ENCODE data around the gene CA5A. TPM values are rescaled to one million over a fixed set of nuclear protein-coding genes. Genes with fewer than 3 reads are reported as not detected.
A peak's percentile ranks its signal among the peaks of the same experiment; 100 is the strongest.

Gene CA5A
- total and polyA plus RNA-seq, 2 experiments from 2014 or later: not detected

DNA sequence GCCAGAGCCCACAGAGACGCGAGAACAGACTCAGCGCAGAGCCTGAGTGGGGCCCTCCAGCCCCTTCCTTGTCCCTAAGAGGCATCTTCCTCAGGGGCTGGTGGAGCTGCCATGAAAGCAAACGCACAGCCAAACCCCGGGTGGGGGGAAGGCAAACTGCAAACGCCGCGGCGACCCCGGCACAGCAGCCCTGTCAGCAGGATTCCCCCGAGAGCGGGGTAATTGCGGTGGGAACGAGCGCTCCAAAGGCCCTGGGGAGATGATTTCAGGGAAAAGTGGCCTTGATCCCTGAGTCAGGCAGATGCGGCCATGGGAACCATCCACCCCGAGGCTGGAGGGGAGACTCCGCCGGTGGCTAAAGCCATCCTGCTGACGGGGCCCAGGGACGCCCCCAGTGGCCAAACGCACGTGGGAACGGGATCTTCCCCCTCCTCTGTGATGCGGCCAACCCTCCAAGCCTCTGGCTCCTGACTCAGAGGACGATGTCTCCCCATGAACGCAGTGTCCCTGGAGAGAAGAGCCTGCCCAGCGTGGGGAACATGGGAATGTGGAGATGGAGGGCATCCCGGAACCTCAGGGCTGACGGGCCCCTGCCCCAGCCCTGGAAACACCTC is 92.1 kb downstream of the CA5A start:
- peaks cover 81% of the 10 kb centered on the region for H3K79me2 ChIP-seq (replicated peaks; ENCODE audit: insufficient read depth)
- peak overlapping the region; percentile 69; the same call in 1 of the 2 replicates for H3K27ac ChIP-seq (ENCODE audit: low read depth)
- TF ChIP-seq, protein P1, sequence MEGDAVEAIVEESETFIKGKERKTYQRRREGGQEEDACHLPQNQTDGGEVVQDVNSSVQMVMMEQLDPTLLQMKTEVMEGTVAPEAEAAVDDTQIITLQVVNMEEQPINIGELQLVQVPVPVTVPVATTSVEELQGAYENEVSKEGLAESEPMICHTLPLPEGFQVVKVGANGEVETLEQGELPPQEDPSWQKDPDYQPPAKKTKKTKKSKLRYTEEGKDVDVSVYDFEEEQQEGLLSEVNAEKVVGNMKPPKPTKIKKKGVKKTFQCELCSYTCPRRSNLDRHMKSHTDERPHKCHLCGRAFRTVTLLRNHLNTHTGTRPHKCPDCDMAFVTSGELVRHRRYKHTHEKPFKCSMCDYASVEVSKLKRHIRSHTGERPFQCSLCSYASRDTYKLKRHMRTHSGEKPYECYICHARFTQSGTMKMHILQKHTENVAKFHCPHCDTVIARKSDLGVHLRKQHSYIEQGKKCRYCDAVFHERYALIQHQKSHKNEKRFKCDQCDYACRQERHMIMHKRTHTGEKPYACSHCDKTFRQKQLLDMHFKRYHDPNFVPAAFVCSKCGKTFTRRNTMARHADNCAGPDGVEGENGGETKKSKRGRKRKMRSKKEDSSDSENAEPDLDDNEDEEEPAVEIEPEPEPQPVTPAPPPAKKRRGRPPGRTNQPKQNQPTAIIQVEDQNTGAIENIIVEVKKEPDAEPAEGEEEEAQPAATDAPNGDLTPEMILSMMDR (conservative IDR thresholded peaks at IDR 0.05; ENCODE audit: low read depth in 2 of 2): peak; percentile 46 to 62
- TF ChIP-seq REST (IDR thresholded peaks at IDR 0.05; ENCODE audit: unreplicated experiment) (no peak), POLR2AphosphoS5 (IDR thresholded peaks at IDR 0.05; ENCODE audit: low read depth) (peak; percentile 14; the same call in 1 of the 2 replicates)
- Mint-ChIP-seq H3K27ac (peak overlapping the region; percentile 84; the same call in 1 of the 2 replicates), H3K4me1 (peaks cover 26% of the 10 kb centered on the region), H3K27me3 (ENCODE audit: insufficient read depth, low read depth, poor library complexity) (peaks cover 15% of the 10 kb centered on the region), H3K9me3 (no peaks in the 10 kb centered on the region), H3K36me3 (ENCODE audit: low read depth) (peaks cover 58% of the 10 kb centered on the region), H3K4me3 (no peak overlapping the region)
- peaks cover 14% of the 10 kb centered on the region for H3F3A ChIP-seq (replicated peaks; ENCODE audit: low read depth)
- peaks cover 20% of the 10 kb centered on the region for H3K36me3 ChIP-seq (ENCODE audit: insufficient read depth)
- no peak overlapping the region for H3K4me2 ChIP-seq
- H3K4me3 ChIP-seq: no peak overlapping the region
- peak; percentile 76 for DNase-seq (ENCODE audit: low spot score)
- H3K27me3 ChIP-seq (ENCODE audit: insufficient read depth): no peaks in the 10 kb centered on the region
- H4K20me1 ChIP-seq (replicated peaks; ENCODE audit: insufficient read depth): peaks cover 20% of the 10 kb centered on the region
- H3K9me2 ChIP-seq (ENCODE audit: insufficient read depth): no peaks in the 10 kb centered on the region
- ATAC-seq: peak; percentile 74
- no peaks in the 10 kb centered on the region; the same call in 1 of the 2 replicates for H3K4me1 ChIP-seq (ENCODE audit: insufficient read depth)
- no peak overlapping the region for H2AFZ ChIP-seq

DNA sequence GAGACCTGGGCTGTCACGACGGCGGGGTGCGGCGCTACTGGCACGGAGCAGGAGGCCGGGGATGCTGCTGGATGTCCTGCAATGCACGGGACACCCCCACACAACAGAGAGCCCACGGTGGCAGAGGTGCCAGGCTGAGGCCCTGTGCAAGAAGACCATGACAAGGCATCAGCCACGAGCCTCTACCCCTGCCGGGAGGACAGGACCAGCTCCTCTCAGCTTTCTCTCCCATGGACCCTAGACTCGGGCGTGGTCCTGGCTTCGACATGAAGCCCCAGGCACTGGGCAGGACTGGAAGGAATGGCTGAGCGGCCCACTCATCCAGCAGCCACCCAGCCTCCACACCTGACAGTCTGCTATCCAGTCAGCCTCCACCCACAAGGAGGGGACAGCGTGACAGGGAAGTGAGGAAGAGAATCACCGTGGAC is 92.6 kb downstream of the CA5A start:
- peaks cover 10% of the 10 kb centered on the region; the same call in 1 of the 2 replicates for H3F3A ChIP-seq (replicated peaks; ENCODE audit: low read depth)
- no peak overlapping the region for H2AFZ ChIP-seq
- Mint-ChIP-seq H3K36me3 (ENCODE audit: low read depth) (peaks cover 54% of the 10 kb centered on the region), H3K4me3 (no peak overlapping the region), H3K27me3 (ENCODE audit: insufficient read depth, low read depth, poor library complexity) (peaks cover 14% of the 10 kb centered on the region), H3K9me3 (no peaks in the 10 kb centered on the region), H3K4me1 (peaks cover 25% of the 10 kb centered on the region), H3K27ac (no peak overlapping the region)
- H3K27me3 ChIP-seq (ENCODE audit: insufficient read depth): no peaks in the 10 kb centered on the region
- no peaks in the 10 kb centered on the region for H3K9me2 ChIP-seq (ENCODE audit: insufficient read depth)
- DNase-seq (ENCODE audit: low spot score) (no peak), ATAC-seq (no peak)
- peaks cover 20% of the 10 kb centered on the region for H4K20me1 ChIP-seq (replicated peaks; ENCODE audit: insufficient read depth)
- no peak overlapping the region for H3K4me2 ChIP-seq
- no peaks in the 10 kb centered on the region; the same call in 1 of the 2 replicates for H3K4me1 ChIP-seq (ENCODE audit: insufficient read depth)
- H3K79me2 ChIP-seq (replicated peaks; ENCODE audit: insufficient read depth): peaks cover 75% of the 10 kb centered on the region
- peaks cover 14% of the 10 kb centered on the region for H3K36me3 ChIP-seq (ENCODE audit: insufficient read depth)
- H3K4me3 ChIP-seq: no peak overlapping the region
- H3K27ac ChIP-seq (ENCODE audit: low read depth): peak overlapping the region; percentile 66; the same call in 1 of the 2 replicates
- TF ChIP-seq CREB1 (CRISPR knock-in tag; IDR thresholded peaks at IDR 0.05; ENCODE audit: low read depth) (no peak), POLR2AphosphoS5 (IDR thresholded peaks at IDR 0.05; ENCODE audit: low read depth) (no peak), ZNF114 (CRISPR knock-in tag; IDR thresholded peaks at IDR 0.05) (no peak), REST (IDR thresholded peaks at IDR 0.05; ENCODE audit: unreplicated experiment) (no peak), EZH2phosphoT487 (IDR thresholded peaks at IDR 0.05; ENCODE audit: unreplicated experiment) (no peak)
- TF ChIP-seq, protein P1 (conservative IDR thresholded peaks at IDR 0.05; ENCODE audit: low read depth in 2 of 2): no peak

Measured in GM23338 (cell line).